Sigmoid colon (tissue), 3 donors: ENCODE data around the gene OR51B4.

Experiments
- CTCF ChIP-seq, 4 experiments: fragments of 450-650 bp in 3 of 4; fragments of 200-600 bp in 1 of 4; IDR thresholded peaks; one replicate each; pipeline ENCODE4 v1.5.1; 2016 to 2019; ENCODE audit warnings: antibody characterized with exemption in 4 of 4, mild to moderate bottlenecking in 3 of 4, moderate library complexity in 2 of 4
- POLR2A ChIP-seq, 2 donors: fragments of 450-650 bp; IDR thresholded peaks; one replicate each; pipeline ENCODE4 v1.6.1; 2016; ENCODE audit warnings: antibody characterized with exemption in 2 of 2, mild to moderate bottlenecking in 2 of 2, moderate library complexity in 2 of 2

GRCh38 chr11:5286901-5287300 lies 14.8 kb downstream of the OR51B4 start:
- TF ChIP-seq CTCF (IDR thresholded peaks at IDR 0.05) (no peak), POLR2A (IDR thresholded peaks at IDR 0.05) (no peak)
